ENCODE data around the gene DHX34. TPM values are rescaled to one million over a fixed set of nuclear protein-coding genes. Genes with fewer than 3 reads are reported as not detected.

Gene DHX34
- total and polyA plus RNA-seq, 2 experiments from 2014 or later, result 10.7 to 17.6 TPM

DNA sequence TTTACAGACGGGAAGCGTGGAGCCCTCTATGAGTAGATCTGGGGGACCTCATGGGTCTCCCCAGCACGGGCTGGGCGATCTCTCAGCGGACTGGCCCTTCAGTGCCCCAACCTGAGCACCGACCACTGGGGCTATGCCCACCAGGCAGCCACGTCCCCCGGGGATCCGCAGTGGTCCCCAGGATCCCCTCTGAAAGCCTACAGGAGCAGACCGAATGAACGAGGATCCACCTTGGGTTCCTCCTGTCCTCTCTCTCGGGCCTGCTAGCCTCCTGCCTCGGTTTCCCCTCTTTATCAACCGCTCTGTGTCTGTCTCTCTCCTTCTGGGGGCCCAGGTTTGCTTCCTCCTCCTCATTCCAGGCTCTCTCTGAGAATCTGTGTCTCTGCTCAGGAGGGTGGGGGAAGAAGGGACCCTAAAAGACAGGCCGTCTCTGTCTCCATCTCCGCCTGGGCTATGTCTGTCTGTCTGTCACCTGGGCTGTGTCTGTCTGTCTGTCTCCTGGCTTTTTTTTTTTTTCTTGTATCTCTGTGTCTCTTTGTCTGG lies 72.2 kb downstream of the DHX34 start:
- Histone ChIP-seq H3K4me2 (peak overlapping the region; percentile 72), H3K4me3 (no peak overlapping the region)
- 24% methylated on average over 16 of the region's 16 CpGs for WGBS (ENCODE audit: low lambda C conversion rate, missing lambda C conversion rate)

DNA sequence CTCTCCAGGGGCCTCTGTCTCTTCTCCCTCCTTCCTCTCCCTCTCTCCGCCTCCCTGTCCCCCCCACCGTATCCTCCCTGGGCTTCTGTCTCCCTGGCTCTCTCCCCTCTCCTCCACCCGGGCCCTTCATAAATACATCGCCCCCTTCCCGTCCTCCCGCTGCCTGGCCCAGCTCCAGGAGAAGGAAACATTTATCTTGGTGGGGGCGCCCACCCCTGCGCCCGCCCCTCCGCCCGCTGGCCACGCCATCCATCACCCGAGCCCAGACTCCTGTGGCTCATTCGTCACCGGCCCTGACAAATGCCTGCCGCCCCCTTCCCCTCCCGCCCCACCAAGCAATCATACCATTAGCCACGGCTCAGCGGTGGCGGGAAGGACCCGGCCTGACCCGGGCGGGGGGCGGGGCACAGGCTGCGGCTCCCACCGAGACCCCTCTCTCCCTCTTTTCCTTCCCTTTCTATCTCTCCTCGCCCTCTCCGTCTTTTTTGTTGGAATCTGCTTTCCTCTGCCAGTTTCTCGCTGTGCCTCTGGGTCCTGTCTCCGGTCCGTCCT lies 72.8 kb downstream of the DHX34 start:
- no peak overlapping the region for H2AFZ ChIP-seq
- WGBS (ENCODE audit: low lambda C conversion rate, missing lambda C conversion rate), result 7% methylated on average over 13 of the region's 31 CpGs

More for the DNA sequence above, 72.2 kb downstream of the DHX34 start:
- H3K36me3 ChIP-seq (replicated peaks; ENCODE audit: insufficient read depth, low read depth), result no peaks in the 10 kb centered on the region
- peaks cover 68% of the 10 kb centered on the region for H3K27me3 ChIP-seq
- no peak overlapping the region for H2AFZ ChIP-seq
- no peaks in the 10 kb centered on the region for H3K79me2 ChIP-seq
- H3K9me2 ChIP-seq (replicated peaks; ENCODE audit: insufficient read depth), result no peaks in the 10 kb centered on the region
- TF ChIP-seq, protein P1, sequence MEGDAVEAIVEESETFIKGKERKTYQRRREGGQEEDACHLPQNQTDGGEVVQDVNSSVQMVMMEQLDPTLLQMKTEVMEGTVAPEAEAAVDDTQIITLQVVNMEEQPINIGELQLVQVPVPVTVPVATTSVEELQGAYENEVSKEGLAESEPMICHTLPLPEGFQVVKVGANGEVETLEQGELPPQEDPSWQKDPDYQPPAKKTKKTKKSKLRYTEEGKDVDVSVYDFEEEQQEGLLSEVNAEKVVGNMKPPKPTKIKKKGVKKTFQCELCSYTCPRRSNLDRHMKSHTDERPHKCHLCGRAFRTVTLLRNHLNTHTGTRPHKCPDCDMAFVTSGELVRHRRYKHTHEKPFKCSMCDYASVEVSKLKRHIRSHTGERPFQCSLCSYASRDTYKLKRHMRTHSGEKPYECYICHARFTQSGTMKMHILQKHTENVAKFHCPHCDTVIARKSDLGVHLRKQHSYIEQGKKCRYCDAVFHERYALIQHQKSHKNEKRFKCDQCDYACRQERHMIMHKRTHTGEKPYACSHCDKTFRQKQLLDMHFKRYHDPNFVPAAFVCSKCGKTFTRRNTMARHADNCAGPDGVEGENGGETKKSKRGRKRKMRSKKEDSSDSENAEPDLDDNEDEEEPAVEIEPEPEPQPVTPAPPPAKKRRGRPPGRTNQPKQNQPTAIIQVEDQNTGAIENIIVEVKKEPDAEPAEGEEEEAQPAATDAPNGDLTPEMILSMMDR (IDR thresholded peaks at IDR 0.05; ENCODE audit: poor library complexity), result no peak
- TF ChIP-seq EZH2 (IDR thresholded peaks at IDR 0.05; ENCODE audit: borderline replicate concordance) (no peak), EZH2phosphoT487 (IDR thresholded peaks at IDR 0.05; ENCODE audit: low read depth, severe bottlenecking, unreplicated experiment) (no peak)
- no peaks in the 10 kb centered on the region for H3K9me3 ChIP-seq (ENCODE audit: low read depth)
- DNase-seq (ENCODE audit: low spot score), result no peak
- peaks cover 16% of the 10 kb centered on the region for H3K4me1 ChIP-seq (ENCODE audit: insufficient read depth)
- H3K27ac ChIP-seq, result no peak overlapping the region
- peaks cover 2% of the 10 kb centered on the region for H4K20me1 ChIP-seq (ENCODE audit: insufficient read depth, poor library complexity, severe bottlenecking)

DNA sequence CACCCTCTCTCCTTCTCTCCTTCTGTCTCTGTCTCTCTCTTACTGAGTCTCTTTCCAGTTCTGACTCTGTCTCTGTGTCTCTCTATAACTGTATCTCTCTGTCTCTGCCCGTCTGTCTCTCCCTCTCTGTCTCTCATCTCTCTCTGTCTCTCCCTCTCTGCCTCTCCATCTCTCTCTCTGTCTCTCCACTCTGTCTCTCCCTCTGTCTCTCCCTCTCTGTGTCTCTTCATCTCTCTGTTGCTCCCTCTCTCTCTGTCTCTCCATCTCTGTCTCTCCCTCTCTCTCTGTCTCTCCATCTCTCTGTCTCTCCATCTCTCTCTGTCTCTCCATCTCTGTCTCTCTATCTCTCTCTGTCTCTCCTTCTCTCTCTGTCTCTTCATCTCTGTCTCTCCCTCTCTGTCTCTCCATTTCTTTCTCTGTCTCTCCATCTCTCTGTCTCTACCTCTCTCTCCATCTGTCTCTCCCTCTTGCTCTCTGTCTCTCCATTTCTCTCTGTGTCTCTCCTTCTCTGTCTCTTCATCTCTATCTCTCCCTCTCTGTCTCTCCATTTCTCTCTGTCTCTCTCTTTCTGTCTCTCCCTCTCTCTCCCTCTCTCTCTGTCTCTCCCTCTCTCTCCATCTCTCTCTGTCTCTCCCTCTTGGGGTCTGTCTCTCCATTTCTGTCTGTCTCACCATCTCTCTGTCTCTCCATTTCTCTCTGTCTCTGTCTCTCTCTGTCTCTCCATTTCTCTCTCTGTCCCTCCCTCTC lies 73.5 kb downstream of the DHX34 start:
- H3K4me2 ChIP-seq, result peak overlapping the region; percentile 72
- no peaks in the 10 kb centered on the region for H3K9me3 ChIP-seq (ENCODE audit: low read depth)
- no peak overlapping the region for H3K27ac ChIP-seq
- no peak for DNase-seq (ENCODE audit: low spot score)
- H3K9me2 ChIP-seq (replicated peaks; ENCODE audit: insufficient read depth), result no peaks in the 10 kb centered on the region
- no peaks in the 10 kb centered on the region for H3K36me3 ChIP-seq (replicated peaks; ENCODE audit: insufficient read depth, low read depth)
- H3K4me1 ChIP-seq (ENCODE audit: insufficient read depth), result peaks cover 19% of the 10 kb centered on the region
- WGBS (ENCODE audit: low lambda C conversion rate, missing lambda C conversion rate), result 67% methylated on average over 1 of the region's 1 CpG
- TF ChIP-seq EZH2phosphoT487 (IDR thresholded peaks at IDR 0.05; ENCODE audit: low read depth, severe bottlenecking, unreplicated experiment) (no peak), EZH2 (IDR thresholded peaks at IDR 0.05; ENCODE audit: borderline replicate concordance) (peak; percentile 52)
- no peak overlapping the region for H3K4me3 ChIP-seq
- H2AFZ ChIP-seq, result no peak overlapping the region
- H3K79me2 ChIP-seq, result no peaks in the 10 kb centered on the region
- peaks cover 55% of the 10 kb centered on the region for H3K27me3 ChIP-seq
- H4K20me1 ChIP-seq (ENCODE audit: insufficient read depth, poor library complexity, severe bottlenecking), result peaks cover 2% of the 10 kb centered on the region

More for the DNA sequence above, 72.8 kb downstream of the DHX34 start:
- Histone ChIP-seq H4K20me1 (ENCODE audit: insufficient read depth, poor library complexity, severe bottlenecking) (peaks cover 2% of the 10 kb centered on the region), H3K9me3 (ENCODE audit: low read depth) (no peaks in the 10 kb centered on the region), H3K9me2 (replicated peaks; ENCODE audit: insufficient read depth) (no peaks in the 10 kb centered on the region), H3K27ac (no peak overlapping the region), H3K4me3 (no peak overlapping the region), H3K4me1 (ENCODE audit: insufficient read depth) (peaks cover 16% of the 10 kb centered on the region), H3K79me2 (no peaks in the 10 kb centered on the region), H3K36me3 (replicated peaks; ENCODE audit: insufficient read depth, low read depth) (no peaks in the 10 kb centered on the region), H3K4me2 (peak overlapping the region; percentile 72), H3K27me3 (peaks cover 62% of the 10 kb centered on the region)
- DNase-seq (ENCODE audit: low spot score), result peak; percentile 44
- TF ChIP-seq EZH2phosphoT487 (IDR thresholded peaks at IDR 0.05; ENCODE audit: low read depth, severe bottlenecking, unreplicated experiment) (peak; percentile 27), EZH2 (IDR thresholded peaks at IDR 0.05; ENCODE audit: borderline replicate concordance) (no peak)
- TF ChIP-seq, protein P1 (IDR thresholded peaks at IDR 0.05; ENCODE audit: poor library complexity), result no peak

Data from hepatocyte (in vitro differentiated cells).